ENCODE data around the gene CD79B.
"Not testable (repeated sequence)": the region's sequence is repeated elsewhere in the genome, so short reads cannot be mapped to it uniquely, and the experiment has no call there.

The CD79B gene

GRCh38 chr17:63881935-63882601 lies 50.1 kb downstream of the CD79B start, which contains the start of gene GH2:
TSS of gene GH2 (minus strand) at chr17:63881944. CDS start at chr17:63881801, 143 bp downstream.
- ATAC-seq, result peak; percentile 95
- TF ChIP-seq, protein P1, sequence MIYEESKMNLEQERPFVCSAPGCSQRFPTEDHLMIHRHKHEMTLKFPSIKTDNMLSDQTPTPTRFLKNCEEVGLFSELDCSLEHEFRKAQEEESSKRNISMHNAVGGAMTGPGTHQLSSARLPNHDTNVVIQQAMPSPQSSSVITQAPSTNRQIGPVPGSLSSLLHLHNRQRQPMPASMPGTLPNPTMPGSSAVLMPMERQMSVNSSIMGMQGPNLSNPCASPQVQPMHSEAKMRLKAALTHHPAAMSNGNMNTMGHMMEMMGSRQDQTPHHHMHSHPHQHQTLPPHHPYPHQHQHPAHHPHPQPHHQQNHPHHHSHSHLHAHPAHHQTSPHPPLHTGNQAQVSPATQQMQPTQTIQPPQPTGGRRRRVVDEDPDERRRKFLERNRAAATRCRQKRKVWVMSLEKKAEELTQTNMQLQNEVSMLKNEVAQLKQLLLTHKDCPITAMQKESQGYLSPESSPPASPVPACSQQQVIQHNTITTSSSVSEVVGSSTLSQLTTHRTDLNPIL (CRISPR knock-in tag; IDR thresholded peaks at IDR 0.05; ENCODE audit: low read depth), result no peak
- no peak for TF ChIP-seq ARNTL (CRISPR knock-in tag; IDR thresholded peaks at IDR 0.05; ENCODE audit: borderline replicate concordance, low read depth)
- no peak for TF ChIP-seq CSDC2 (CRISPR knock-in tag; IDR thresholded peaks at IDR 0.05)
- TF ChIP-seq GLIS3 (CRISPR knock-in tag; IDR thresholded peaks at IDR 0.05), result no peak
- no peak for TF ChIP-seq ESRRG (CRISPR knock-in tag; IDR thresholded peaks at IDR 0.05)
- TF ChIP-seq, protein P2, sequence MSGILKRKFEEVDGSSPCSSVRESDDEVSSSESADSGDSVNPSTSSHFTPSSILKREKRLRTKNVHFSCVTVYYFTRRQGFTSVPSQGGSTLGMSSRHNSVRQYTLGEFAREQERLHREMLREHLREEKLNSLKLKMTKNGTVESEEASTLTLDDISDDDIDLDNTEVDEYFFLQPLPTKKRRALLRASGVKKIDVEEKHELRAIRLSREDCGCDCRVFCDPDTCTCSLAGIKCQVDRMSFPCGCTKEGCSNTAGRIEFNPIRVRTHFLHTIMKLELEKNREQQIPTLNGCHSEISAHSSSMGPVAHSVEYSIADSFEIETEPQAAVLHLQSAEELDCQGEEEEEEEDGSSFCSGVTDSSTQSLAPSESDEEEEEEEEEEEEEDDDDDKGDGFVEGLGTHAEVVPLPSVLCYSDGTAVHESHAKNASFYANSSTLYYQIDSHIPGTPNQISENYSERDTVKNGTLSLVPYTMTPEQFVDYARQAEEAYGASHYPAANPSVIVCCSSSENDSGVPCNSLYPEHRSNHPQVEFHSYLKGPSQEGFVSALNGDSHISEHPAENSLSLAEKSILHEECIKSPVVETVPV (CRISPR knock-in tag; IDR thresholded peaks at IDR 0.05), result no peak
- no peak for TF ChIP-seq TSHZ2 (CRISPR knock-in tag; IDR thresholded peaks at IDR 0.05)
- TF ChIP-seq ZC3H10 (CRISPR knock-in tag; IDR thresholded peaks at IDR 0.05), result no peak
- no peak for TF ChIP-seq ZNF565 (CRISPR knock-in tag; conservative IDR thresholded peaks at IDR 0.05; ENCODE audit: low read depth)
- TF ChIP-seq ZFP30 (CRISPR knock-in tag; IDR thresholded peaks at IDR 0.05), result no peak
- TF ChIP-seq SNAI2 (CRISPR knock-in tag; IDR thresholded peaks at IDR 0.05), result no peak

GRCh38 chr17:63881337-63881736 lies 50.8 kb downstream of the CD79B start:
- ATAC-seq, result not testable (repeated sequence)

DNA sequence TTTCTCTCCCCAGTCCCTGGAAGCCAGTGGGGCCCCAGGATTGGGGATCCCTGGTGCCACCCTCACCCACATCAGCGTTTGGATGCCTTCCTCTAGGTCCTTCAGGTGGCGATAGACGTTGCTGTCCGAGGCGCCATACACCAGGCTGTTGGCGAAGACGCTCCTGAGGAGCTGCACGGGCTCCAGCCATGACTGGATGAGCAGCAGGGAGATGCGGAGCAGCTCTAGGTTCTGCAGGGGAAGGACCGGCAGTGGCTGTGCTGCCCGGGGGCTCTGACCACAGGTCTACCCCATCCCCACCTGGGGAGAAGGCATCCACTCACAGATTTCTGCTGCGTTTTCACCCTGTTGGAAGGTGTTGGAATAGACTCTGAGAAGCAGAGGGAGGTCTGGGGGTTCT lies 51.4 kb downstream of the CD79B start:
- TF ChIP-seq, protein P2 (CRISPR knock-in tag; IDR thresholded peaks at IDR 0.05), result no peak
- TF ChIP-seq CSDC2 (CRISPR knock-in tag; IDR thresholded peaks at IDR 0.05) (no peak), ZC3H10 (CRISPR knock-in tag; IDR thresholded peaks at IDR 0.05) (no peak), ZNF8 (CRISPR knock-in tag; IDR thresholded peaks at IDR 0.05) (no peak), PPARA (CRISPR knock-in tag; IDR thresholded peaks at IDR 0.05; ENCODE audit: borderline replicate concordance) (no peak)
- TF ChIP-seq, protein P1 (CRISPR knock-in tag; IDR thresholded peaks at IDR 0.05; ENCODE audit: low read depth), result no peak
- no peak for ATAC-seq
